ENCODE measurements around the gene PKP3.

Gene PKP3

DNA sequence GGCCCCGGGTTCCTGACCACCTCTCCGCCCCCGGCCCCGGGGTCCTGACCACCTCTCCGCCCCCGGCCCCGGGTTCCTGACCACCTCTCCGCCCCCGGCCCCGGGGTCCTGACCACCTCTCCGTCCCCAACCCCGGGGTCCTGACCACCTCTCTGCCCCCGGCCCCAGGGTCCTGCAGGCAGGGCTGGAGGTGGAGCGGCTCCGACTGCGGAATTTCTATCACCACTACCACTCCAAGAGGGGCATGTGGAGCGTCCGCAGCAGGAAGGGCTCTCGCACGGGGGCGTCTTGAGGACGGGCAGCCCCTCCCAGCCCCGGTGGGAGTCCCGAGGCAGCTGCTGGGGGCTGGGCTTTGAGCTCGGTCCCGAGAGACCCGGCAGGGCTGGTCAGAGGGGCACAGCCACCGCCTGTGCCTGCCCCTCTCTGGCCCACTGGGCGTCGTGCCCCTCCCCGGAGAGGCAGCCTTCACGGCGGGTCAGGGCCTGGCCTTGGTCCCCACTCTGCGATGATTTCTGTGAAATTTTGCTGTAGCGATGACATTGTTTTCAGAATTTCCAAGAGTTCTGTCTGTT lies 12.4 kb upstream of the PKP3 start:
- TF ChIP-seq RARB (CRISPR knock-in tag; IDR thresholded peaks at IDR 0.05) (no peak), ZC3H10 (CRISPR knock-in tag; IDR thresholded peaks at IDR 0.05) (no peak), ESRRG (CRISPR knock-in tag; IDR thresholded peaks at IDR 0.05) (no peak), TSHZ2 (CRISPR knock-in tag; IDR thresholded peaks at IDR 0.05) (no peak), ARNTL (CRISPR knock-in tag; IDR thresholded peaks at IDR 0.05; ENCODE audit: borderline replicate concordance, low read depth) (no peak), TOX (CRISPR knock-in tag; IDR thresholded peaks at IDR 0.05; ENCODE audit: borderline replicate concordance) (no peak), TCF4 (CRISPR knock-in tag; IDR thresholded peaks at IDR 0.05; ENCODE audit: borderline replicate concordance) (no peak), ZFP30 (CRISPR knock-in tag; IDR thresholded peaks at IDR 0.05) (no peak), BACH2 (CRISPR knock-in tag; IDR thresholded peaks at IDR 0.05; ENCODE audit: borderline replicate concordance) (no peak), SNAI2 (CRISPR knock-in tag; IDR thresholded peaks at IDR 0.05) (no peak), ZNF8 (CRISPR knock-in tag; IDR thresholded peaks at IDR 0.05) (no peak), CREB5 (CRISPR knock-in tag; IDR thresholded peaks at IDR 0.05; ENCODE audit: low read depth) (no peak), CSRNP3 (CRISPR knock-in tag; IDR thresholded peaks at IDR 0.05) (no peak), CSDC2 (CRISPR knock-in tag; IDR thresholded peaks at IDR 0.05) (no peak)
- TF ChIP-seq, protein P1, sequence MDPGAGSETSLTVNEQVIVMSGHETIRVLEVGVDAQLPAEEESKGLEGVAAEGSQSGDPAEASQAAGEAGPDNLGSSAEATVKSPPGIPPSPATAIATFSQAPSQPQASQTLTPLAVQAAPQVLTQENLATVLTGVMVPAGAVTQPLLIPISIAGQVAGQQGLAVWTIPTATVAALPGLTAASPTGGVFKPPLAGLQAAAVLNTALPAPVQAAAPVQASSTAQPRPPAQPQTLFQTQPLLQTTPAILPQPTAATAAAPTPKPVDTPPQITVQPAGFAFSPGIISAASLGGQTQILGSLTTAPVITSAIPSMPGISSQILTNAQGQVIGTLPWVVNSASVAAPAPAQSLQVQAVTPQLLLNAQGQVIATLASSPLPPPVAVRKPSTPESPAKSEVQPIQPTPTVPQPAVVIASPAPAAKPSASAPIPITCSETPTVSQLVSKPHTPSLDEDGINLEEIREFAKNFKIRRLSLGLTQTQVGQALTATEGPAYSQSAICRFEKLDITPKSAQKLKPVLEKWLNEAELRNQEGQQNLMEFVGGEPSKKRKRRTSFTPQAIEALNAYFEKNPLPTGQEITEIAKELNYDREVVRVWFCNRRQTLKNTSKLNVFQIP (CRISPR knock-in tag; IDR thresholded peaks at IDR 0.05; ENCODE audit: borderline replicate concordance, low read depth): no peak
- ATAC-seq: no peak

- ATAC-seq: no peak
- TF ChIP-seq ZFP3 (CRISPR knock-in tag; IDR thresholded peaks at IDR 0.05): no peak
- no peak for TF ChIP-seq SNAI2 (CRISPR knock-in tag; IDR thresholded peaks at IDR 0.05)
- no peak for TF ChIP-seq TSHZ2 (CRISPR knock-in tag; IDR thresholded peaks at IDR 0.05)
- TF ChIP-seq ZNF70 (CRISPR knock-in tag; IDR thresholded peaks at IDR 0.05): no peak
- TF ChIP-seq ZFP30 (CRISPR knock-in tag; IDR thresholded peaks at IDR 0.05): no peak
- TF ChIP-seq ESRRG (CRISPR knock-in tag; IDR thresholded peaks at IDR 0.05): no peak
- no peak for TF ChIP-seq GLIS3 (CRISPR knock-in tag; IDR thresholded peaks at IDR 0.05)
- TF ChIP-seq PPARA (CRISPR knock-in tag; IDR thresholded peaks at IDR 0.05; ENCODE audit: borderline replicate concordance): no peak
- no peak for TF ChIP-seq OSR1 (CRISPR knock-in tag; IDR thresholded peaks at IDR 0.05)
- no peak for TF ChIP-seq ZNF565 (CRISPR knock-in tag; conservative IDR thresholded peaks at IDR 0.05; ENCODE audit: low read depth)
- no peak for TF ChIP-seq ZC3H10 (CRISPR knock-in tag; IDR thresholded peaks at IDR 0.05)
- TF ChIP-seq, protein P1 (CRISPR knock-in tag; IDR thresholded peaks at IDR 0.05; ENCODE audit: borderline replicate concordance, low read depth): no peak
- TF ChIP-seq BACH2 (CRISPR knock-in tag; IDR thresholded peaks at IDR 0.05; ENCODE audit: borderline replicate concordance): no peak
- no peak for TF ChIP-seq RARB (CRISPR knock-in tag; IDR thresholded peaks at IDR 0.05)
- TF ChIP-seq ARNTL (CRISPR knock-in tag; IDR thresholded peaks at IDR 0.05; ENCODE audit: borderline replicate concordance, low read depth): no peak
- TF ChIP-seq, protein P2, sequence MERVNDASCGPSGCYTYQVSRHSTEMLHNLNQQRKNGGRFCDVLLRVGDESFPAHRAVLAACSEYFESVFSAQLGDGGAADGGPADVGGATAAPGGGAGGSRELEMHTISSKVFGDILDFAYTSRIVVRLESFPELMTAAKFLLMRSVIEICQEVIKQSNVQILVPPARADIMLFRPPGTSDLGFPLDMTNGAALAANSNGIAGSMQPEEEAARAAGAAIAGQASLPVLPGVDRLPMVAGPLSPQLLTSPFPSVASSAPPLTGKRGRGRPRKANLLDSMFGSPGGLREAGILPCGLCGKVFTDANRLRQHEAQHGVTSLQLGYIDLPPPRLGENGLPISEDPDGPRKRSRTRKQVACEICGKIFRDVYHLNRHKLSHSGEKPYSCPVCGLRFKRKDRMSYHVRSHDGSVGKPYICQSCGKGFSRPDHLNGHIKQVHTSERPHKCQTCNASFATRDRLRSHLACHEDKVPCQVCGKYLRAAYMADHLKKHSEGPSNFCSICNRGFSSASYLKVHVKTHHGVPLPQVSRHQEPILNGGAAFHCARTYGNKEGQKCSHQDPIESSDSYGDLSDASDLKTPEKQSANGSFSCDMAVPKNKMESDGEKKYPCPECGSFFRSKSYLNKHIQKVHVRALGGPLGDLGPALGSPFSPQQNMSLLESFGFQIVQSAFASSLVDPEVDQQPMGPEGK (CRISPR knock-in tag; IDR thresholded peaks at IDR 0.05; ENCODE audit: borderline replicate concordance): no peak
Measured at GRCh38 chr11:382081-382629, 11.9 kb upstream of the PKP3 start.

All from SK-N-SH treated with all-trans-retinoic acid at 6 μM for 48 hours (cell line).